ENCODE data around the gene PEX13.

DNA sequence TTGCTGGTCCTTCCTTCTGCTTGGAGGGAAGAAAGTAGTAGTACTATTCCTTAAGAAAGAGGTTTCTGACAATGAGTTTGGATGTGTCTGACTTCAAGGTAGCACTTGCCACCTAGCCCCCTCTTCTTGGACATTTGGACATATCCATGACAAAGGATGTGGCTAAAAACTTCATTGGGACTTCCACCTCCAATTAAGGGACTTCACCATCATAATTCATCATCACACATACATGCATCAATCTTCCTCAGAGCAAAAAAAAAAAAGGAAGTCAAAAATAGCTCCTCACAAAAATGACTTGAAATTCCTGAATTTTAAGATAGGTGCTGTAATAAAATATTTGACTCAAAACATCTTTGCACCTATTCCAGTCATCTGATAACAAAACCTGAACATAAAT lies 23.4 kb upstream of the PEX13 start:
- TF ChIP-seq, protein P1, sequence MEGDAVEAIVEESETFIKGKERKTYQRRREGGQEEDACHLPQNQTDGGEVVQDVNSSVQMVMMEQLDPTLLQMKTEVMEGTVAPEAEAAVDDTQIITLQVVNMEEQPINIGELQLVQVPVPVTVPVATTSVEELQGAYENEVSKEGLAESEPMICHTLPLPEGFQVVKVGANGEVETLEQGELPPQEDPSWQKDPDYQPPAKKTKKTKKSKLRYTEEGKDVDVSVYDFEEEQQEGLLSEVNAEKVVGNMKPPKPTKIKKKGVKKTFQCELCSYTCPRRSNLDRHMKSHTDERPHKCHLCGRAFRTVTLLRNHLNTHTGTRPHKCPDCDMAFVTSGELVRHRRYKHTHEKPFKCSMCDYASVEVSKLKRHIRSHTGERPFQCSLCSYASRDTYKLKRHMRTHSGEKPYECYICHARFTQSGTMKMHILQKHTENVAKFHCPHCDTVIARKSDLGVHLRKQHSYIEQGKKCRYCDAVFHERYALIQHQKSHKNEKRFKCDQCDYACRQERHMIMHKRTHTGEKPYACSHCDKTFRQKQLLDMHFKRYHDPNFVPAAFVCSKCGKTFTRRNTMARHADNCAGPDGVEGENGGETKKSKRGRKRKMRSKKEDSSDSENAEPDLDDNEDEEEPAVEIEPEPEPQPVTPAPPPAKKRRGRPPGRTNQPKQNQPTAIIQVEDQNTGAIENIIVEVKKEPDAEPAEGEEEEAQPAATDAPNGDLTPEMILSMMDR (conservative IDR thresholded peaks at IDR 0.05; ENCODE audit: low read depth, low read length), result no peak
- no peak for TF ChIP-seq EZH2 (IDR thresholded peaks at IDR 0.05; ENCODE audit: borderline replicate concordance, low read depth, low read length, poor library complexity, severe bottlenecking)
